Right renal pelvis (tissue), 4 donors: ENCODE results near the gene HOXC11. TPM values are rescaled to one million over a fixed set of nuclear protein-coding genes. Genes with fewer than 3 reads are reported as not detected.

ENCODE experiments used
- DNase-seq, 4 donors: peaks; one replicate each; pipeline ENCODE4 v3.0.0-alpha.2; 2013; ENCODE audit warnings: low read depth in 4 of 4, low spot score in 3 of 4, missing footprints in 1 of 4
- polyA plus RNA-seq, 4 donors: library from polyadenylated mRNA; unstranded; fragments of 120-200 nt; gene quantifications; one replicate each; pipeline ENCODE4 v1.2.1, GENCODE V29; 2013; ENCODE audit not compliant: insufficient read length in 4 of 4

The HOXC11 gene
- polyA plus RNA-seq, 4 donors, result 1.4 to 4.3 (median 2.1) TPM

- DNase-seq, result no peak
Measured at GRCh38 chr12:53971686-53972085, 1.2 kb upstream of the HOXC11 start.

- DNase-seq, result no peak
Measured at GRCh38 chr12:53972152-53972702, 699 bp upstream of the HOXC11 start.

GRCh38 chr12:53973236-53974042, 513 bp downstream of the HOXC11 start:
- no peak for DNase-seq

DNA sequence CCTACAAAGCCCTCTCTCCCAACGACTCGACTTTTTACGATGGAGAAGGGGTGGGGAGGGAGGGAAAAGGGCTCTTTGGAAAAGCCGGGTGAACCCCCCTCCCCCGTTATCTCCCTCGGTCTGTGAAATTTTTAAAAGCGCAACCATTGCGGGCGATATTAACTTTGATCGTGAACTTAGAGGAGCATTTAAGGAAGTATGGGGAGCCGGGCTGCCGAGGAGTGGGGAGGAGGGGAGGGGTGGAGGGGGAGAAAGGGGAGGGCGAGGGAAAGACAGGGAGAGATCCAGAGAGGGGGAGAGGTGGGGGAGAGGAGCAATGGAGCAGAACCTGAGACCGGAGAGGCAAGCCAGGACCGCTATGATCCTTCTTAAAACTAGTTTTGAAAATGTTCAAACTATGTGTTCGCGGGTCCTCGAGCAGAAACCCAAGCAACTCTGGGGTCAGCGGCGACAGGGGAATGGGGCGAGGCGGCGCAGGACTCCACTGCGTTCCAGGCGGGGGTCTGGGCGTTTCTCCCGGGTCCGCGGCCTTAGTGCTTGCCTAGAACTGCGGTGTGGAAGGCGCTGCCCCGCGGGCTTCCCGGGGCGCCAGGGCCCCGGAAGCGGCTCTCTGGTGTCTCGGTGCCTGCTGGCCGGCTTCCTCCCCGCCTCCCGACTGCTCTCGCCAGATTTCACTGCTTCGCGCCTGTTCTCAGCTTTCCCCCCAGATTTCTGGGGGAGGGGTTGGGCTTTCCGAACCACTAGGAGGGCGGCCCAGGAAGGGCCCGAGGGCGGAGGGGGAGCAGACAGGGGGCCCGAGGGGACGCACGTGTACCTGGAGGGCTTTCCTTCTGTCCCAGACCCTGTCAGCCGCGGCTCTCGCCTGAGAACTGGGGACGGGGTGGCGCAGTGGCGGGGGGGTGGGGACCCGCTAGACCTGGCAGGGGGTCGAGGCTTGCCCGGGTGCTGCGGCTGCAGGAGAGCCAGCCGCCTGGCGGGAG, 1.4 kb downstream of the HOXC11 start, which contains the start of gene HOTAIR:
TSS of gene HOTAIR (minus strand) at position 871 of the 980 bp plus-strand sequence.
- DNase-seq, result no peak

DNA sequence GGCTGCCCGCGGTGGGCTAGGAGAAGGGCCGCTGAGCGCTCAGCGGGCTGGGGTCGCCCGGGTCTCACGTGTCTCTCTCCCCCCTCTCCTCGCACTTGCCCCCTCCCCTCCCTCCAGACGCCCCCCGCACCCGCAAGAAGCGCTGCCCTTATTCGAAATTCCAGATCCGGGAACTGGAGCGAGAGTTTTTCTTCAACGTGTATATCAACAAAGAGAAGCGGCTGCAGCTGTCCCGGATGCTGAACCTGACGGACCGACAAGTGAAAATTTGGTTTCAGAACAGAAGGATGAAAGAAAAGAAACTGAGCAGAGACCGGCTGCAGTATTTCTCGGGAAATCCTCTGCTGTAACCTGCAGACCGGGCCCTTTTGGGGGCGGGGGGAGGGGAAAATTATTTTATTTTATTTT, 2.1 kb downstream of the HOXC11 start:
- no peak for DNase-seq

GRCh38 chr12:53975479-53976152, 2.7 kb downstream of the HOXC11 start:
- DNase-seq, result no peak

GRCh38 chr12:53976172-53976822, 3.4 kb downstream of the HOXC11 start:
- DNase-seq, result no peak

DNA sequence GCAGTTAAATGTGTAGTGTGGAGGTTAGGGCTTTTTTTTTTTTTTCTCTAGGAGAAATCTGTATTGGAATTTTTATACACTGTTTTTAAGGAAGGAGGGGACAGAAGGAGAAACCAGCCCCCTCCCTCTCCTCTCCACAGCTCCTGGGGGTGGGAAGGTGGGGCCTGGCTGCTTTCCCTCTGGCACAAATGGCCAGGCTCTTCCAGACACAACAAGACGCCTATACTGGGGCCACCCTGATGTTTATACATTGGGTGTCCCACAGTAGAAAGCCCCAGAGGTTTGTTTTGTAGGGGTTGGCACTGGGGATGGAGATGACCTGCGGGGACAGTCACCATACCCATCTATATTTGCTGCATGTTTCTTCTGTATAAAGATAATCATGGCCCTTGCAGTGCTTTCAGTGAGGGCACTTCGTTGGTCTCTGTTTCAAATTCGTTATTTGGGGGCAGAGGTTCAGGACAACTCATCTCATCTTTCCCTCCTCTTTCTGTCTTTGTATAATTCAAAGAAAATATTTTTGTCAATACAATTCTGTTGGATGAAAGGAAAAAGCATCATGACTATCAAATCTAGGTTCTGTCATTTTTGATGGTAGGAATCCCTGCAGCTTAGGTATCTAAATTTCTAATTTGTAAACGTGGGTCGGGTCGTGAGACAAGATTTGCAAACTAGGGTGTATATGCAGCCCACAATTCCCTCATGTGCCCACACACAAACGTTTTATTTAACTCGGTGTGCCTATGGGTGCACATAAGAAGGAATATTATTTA, 4.1 kb downstream of the HOXC11 start:
- no peak for DNase-seq

- no peak for DNase-seq
Measured at GRCh38 chr12:53977596-53978445, 4.9 kb downstream of the HOXC11 start.

DNA sequence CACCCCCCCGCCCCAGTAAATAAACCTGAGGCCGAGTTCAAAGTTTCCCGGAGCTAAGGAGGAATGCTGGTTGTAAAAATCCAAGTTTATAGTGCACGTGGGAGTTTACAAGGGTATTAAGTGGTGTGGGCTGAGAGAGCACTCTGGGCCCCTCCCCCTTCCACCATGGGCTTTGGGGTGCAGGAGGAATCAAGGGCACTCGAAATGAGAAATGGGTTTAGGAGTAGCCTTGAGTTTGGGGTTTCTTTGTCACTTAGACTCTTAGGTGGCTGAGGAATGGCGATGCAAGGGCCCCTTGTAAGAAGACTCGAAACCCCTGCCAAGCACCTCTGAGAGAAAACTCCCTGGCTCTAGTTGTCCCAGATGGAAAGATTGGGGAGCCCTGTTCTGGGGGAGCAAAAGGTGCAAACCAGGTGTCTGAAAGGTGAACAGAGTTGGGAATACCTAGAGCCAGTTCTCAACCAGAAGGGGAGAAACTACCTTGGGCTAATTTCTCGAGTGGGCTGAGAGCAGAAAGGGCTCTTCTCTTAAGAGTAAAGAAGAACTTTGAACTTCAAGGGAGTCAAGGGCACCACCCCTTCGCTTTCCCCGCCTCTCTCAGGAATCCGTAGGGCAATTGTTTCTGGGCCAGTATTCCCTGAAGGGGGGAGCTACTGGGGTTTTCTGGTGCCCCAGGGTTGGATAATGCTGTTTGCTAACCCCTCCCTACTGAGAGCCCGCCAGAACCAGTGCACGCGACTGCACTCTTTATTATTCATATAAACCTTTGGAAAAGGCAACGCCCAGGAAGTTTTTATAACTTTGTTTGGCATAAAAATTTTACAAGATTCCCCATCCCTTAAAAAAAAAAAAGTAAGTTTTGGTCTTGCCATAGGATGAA, 5.8 kb downstream of the HOXC11 start:
- no peak for DNase-seq

DNA sequence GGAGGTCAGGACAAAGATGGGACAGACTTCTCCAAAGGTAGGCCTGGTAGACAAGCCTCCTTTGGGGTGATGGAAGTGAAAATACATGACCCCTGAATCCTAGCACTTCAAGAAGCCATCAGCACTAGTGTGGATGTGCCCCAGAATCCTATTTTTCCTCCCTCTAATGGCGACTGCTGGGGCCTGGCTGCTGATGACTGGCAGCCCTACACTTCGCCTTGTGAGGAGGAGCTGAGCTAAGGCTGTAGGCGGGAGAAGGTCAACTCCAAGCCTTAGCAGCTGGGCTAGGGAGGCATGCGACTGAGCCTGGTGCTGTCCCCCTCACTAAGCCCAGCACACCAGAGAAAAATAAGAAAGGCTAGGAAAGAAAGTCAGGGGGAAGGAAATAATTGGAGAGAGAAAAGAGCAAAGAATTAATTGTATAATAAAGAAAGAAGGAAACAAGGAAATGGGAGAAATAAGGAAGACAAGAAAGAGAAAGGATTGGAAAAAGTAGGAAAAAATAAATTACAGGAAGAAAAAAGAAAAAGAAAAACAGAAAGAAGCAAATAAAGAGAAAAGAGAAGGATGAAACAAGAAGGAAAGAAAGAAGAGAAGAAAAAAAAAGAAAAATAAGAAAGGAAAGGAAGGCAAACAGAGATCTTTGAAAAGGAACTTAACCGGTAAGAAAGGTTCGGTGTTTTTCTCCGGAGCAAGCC, 7.3 kb downstream of the HOXC11 start:
- no peak for DNase-seq

- DNase-seq, result no peak
Measured at GRCh38 chr12:53980802-53981496, 8.0 kb downstream of the HOXC11 start.

DNA sequence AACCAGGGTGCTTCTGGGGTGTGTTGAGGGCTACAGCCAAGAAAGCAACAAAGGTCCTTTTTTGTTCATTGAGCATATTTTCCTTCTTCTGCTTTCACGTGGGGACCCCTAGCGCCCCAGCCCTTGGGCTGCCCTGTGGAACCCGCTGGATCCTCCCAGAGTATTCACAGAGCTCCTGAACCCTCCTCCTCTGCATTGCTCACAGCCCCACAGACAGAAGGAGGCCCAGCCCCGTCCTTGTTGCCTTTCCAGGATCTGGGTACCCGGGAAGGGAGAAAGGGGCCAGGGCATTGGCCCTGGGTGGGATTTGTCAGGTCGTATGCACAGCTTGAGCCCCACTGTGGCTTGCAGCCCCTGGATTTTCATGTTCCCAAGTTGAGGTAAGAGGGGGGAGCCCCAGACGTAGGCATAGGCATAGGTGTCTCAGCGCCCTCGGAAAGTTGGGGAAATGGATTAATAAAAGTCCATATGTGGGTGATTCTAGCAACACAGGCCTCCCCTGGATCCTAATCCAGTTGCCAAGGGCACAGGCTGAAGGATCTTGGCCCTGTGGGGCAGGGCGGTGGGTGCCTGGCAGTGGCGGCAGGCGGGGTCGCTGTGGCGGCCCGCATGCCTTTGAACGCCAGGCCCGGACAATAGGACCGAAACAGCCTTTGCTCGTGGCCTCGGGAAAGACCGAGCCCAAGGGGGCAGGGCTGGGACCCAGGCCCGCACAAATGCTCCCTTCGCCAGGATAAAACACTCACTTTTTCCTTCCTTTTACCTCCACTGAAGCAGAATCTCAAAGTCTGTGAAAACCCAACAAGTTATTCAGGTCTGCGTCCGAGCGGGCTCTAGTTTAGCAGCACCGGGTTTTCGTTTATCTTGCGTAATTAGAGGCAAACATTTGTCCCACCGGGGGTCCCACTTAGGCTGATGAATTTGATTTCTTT, 9.0 kb downstream of the HOXC11 start:
- no peak for DNase-seq

GRCh38 chr12:53982648-53983567, 10.0 kb downstream of the HOXC11 start:
- no peak for DNase-seq
